DOHH2 (cell line): ENCODE data around the gene FCHSD2.

Source experiments
- H3F3A ChIP-seq: fragments of 200-600 bp; sonication (generic), shearing (Covaris generic); 2 replicates; pipeline ENCODE4 v1.6.0; 2016; ENCODE audit warnings: antibody characterized with exemption, mild to moderate bottlenecking; ENCODE audit not compliant: control insufficient read depth, insufficient read depth
- H3K27ac ChIP-seq: fragments of 200-600 bp; sonication (generic); 2 replicates; pipeline ENCODE4 v1.5.1; 2014; ENCODE audit warnings: low read depth, mild to moderate bottlenecking, low read length, moderate library complexity
- H3K27me3 ChIP-seq: fragments of 200-600 bp; sonication (generic); 2 replicates; pipeline ENCODE4 v1.6.1; 2014; ENCODE audit warnings: mild to moderate bottlenecking, low read length, mixed read lengths; ENCODE audit not compliant: control insufficient read depth
- H3K36me3 ChIP-seq: fragments of 200-600 bp; sonication (generic); 2 replicates; pipeline ENCODE4 v1.6.1; 2014; ENCODE audit warnings: mild to moderate bottlenecking, low read length, moderate library complexity, mixed read lengths; ENCODE audit not compliant: control insufficient read depth
- H3K4me1 ChIP-seq: fragments of 200-600 bp; sonication (generic); 2 replicates; pipeline ENCODE4 v1.6.1; 2014; ENCODE audit warnings: mild to moderate bottlenecking, low read length, mixed read lengths; ENCODE audit not compliant: control insufficient read depth
- H3K4me2 ChIP-seq: fragments of 200-600 bp; sonication (generic); 2 replicates; pipeline ENCODE4 v1.6.0; 2014; ENCODE audit warnings: mild to moderate bottlenecking, low read length, moderate library complexity
- H3K4me3 ChIP-seq: fragments of 200-600 bp; sonication (generic); 2 replicates; pipeline ENCODE4 v1.5.1; 2014; ENCODE audit warnings: mild to moderate bottlenecking, low read length, mixed read lengths
- H3K79me2 ChIP-seq: fragments of 200-600 bp; sonication (generic); 2 replicates; pipeline ENCODE4 v1.6.1; 2014; ENCODE audit warnings: mild to moderate bottlenecking, low read length, mixed read lengths; ENCODE audit not compliant: control insufficient read depth
- H3K9me2 ChIP-seq: fragments of 200-600 bp; sonication (generic); replicated peaks from 2 replicates; pipeline ENCODE4 v1.6.1; 2014; ENCODE audit warnings: mild to moderate bottlenecking, low read length, mixed read lengths; ENCODE audit not compliant: control insufficient read depth
- H3K9me3 ChIP-seq: fragments of 200-600 bp; sonication (generic); 2 replicates; pipeline ENCODE4 v1.6.1; 2014; ENCODE audit warnings: antibody characterized with exemption, low read length, mixed read lengths; ENCODE audit not compliant: control insufficient read depth, insufficient read depth
- H4K20me1 ChIP-seq: fragments of 200-600 bp; sonication (generic); 2 replicates; pipeline ENCODE4 v1.6.0; 2014; ENCODE audit warnings: low read depth, mild to moderate bottlenecking, antibody characterized with exemption, low read length, moderate library complexity; ENCODE audit not compliant: control insufficient read depth, insufficient read depth
- CTCF ChIP-seq: fragments of 200-600 bp; sonication (generic); IDR thresholded peaks from one replicate; pipeline ENCODE4 v1.5.1; 2014; ENCODE audit warnings: antibody characterized with exemption, mild to moderate bottlenecking, low read depth, low read length; ENCODE audit not compliant: poor library complexity, severe bottlenecking
- EZH2phosphoT487 ChIP-seq: fragments of 200-600 bp; sonication (generic); IDR thresholded peaks from 2 replicates; pipeline ENCODE4 v1.6.1; 2017; ENCODE audit warnings: borderline replicate concordance, mild to moderate bottlenecking, antibody characterized with exemption, low read length, moderate library complexity, mixed read lengths

Gene FCHSD2

GRCh38 chr11:72875736-72876135, 266.4 kb downstream of the FCHSD2 start:
- H3K9me3 ChIP-seq: no peaks in the 10 kb centered on the region
- H3K36me3 ChIP-seq: peaks cover 88% of the 10 kb centered on the region
- TF ChIP-seq EZH2phosphoT487 (no peak), CTCF (no peak)
- H3K9me2 ChIP-seq: no peaks in the 10 kb centered on the region
- H3K4me1 ChIP-seq: no peaks in the 10 kb centered on the region
- H3K4me2 ChIP-seq: no peak overlapping the region
- no peaks in the 10 kb centered on the region for H3K27me3 ChIP-seq
- no peaks in the 10 kb centered on the region for H4K20me1 ChIP-seq
- H3K4me3 ChIP-seq: no peak overlapping the region
- no peak overlapping the region for H3K27ac ChIP-seq
- H3F3A ChIP-seq: peaks cover 10% of the 10 kb centered on the region; the same call in 1 of the 2 replicates
- H3K79me2 ChIP-seq: peaks cover 8% of the 10 kb centered on the region

- no peaks in the 10 kb centered on the region for H4K20me1 ChIP-seq
- peaks cover 8% of the 10 kb centered on the region; the same call in 1 of the 2 replicates for H3F3A ChIP-seq
- H3K9me3 ChIP-seq: no peaks in the 10 kb centered on the region
- no peak overlapping the region for H3K27ac ChIP-seq
- no peak overlapping the region for H3K4me2 ChIP-seq
- no peaks in the 10 kb centered on the region for H3K4me1 ChIP-seq
- H3K27me3 ChIP-seq: no peaks in the 10 kb centered on the region
- H3K79me2 ChIP-seq: no peaks in the 10 kb centered on the region
- H3K36me3 ChIP-seq: peaks cover 91% of the 10 kb centered on the region
- TF ChIP-seq EZH2phosphoT487: no peak
- no peak for TF ChIP-seq CTCF
- no peaks in the 10 kb centered on the region for H3K9me2 ChIP-seq
- H3K4me3 ChIP-seq: no peak overlapping the region
These were observed 270.1 kb downstream of the FCHSD2 start for GRCh38 chr11:72872012-72872411.

GRCh38 chr11:72871119-72871518, 271.0 kb downstream of the FCHSD2 start:
- no peak overlapping the region for H3K27ac ChIP-seq
- peaks cover 91% of the 10 kb centered on the region for H3K36me3 ChIP-seq
- no peak for TF ChIP-seq CTCF
- no peak for TF ChIP-seq EZH2phosphoT487

GRCh38 chr11:72869831-72870230, 272.3 kb downstream of the FCHSD2 start:
- peaks cover 91% of the 10 kb centered on the region for H3K36me3 ChIP-seq
- H3K9me3 ChIP-seq: no peaks in the 10 kb centered on the region
- H3K4me3 ChIP-seq: no peak overlapping the region
- H3K9me2 ChIP-seq: no peaks in the 10 kb centered on the region
- no peaks in the 10 kb centered on the region for H4K20me1 ChIP-seq
- H3K27ac ChIP-seq: no peak overlapping the region
- no peak overlapping the region for H3K4me2 ChIP-seq
- TF ChIP-seq CTCF (no peak), EZH2phosphoT487 (no peak)
- no peaks in the 10 kb centered on the region for H3K4me1 ChIP-seq
- no peaks in the 10 kb centered on the region for H3K79me2 ChIP-seq
- H3K27me3 ChIP-seq: no peaks in the 10 kb centered on the region
- peaks cover 8% of the 10 kb centered on the region for H3F3A ChIP-seq

More at GRCh38 chr11:72871119-72871518, 271.0 kb downstream of the FCHSD2 start:
- Histone ChIP-seq H3K27me3 (no peaks in the 10 kb centered on the region), H3K9me2 (no peaks in the 10 kb centered on the region), H4K20me1 (no peaks in the 10 kb centered on the region), H3K9me3 (no peaks in the 10 kb centered on the region), H3K79me2 (no peaks in the 10 kb centered on the region), H3K4me2 (no peak overlapping the region), H3K4me1 (no peaks in the 10 kb centered on the region), H3F3A (peaks cover 8% of the 10 kb centered on the region; the same call in 1 of the 2 replicates), H3K4me3 (no peak overlapping the region)
